ENCODE measurements around the gene SMARCD3. TPM values are rescaled to one million over a fixed set of nuclear protein-coding genes. Genes with fewer than 3 reads are reported as not detected.
A peak's percentile ranks its signal among the peaks of the same experiment; 100 is the strongest.

SMARCD3 gene
- total RNA-seq, 1 donor = 35.8 TPM

GRCh38 chr7:151239837-151240459 lies 8.5 kb downstream of the SMARCD3 start:
- no peak overlapping the region for H3K4me3 ChIP-seq (ENCODE audit: low read length)
- H3K9me3 ChIP-seq (ENCODE audit: low read depth, low read length) = no peaks in the 10 kb centered on the region
- peaks cover 24% of the 10 kb centered on the region for H3K4me1 ChIP-seq (ENCODE audit: insufficient read depth, low read length)
- H3K27me3 ChIP-seq (ENCODE audit: insufficient read depth, low read length) = peaks cover 7% of the 10 kb centered on the region

GRCh38 chr7:151238924-151239836 lies 9.3 kb downstream of the SMARCD3 start:
- no peaks in the 10 kb centered on the region for H3K27me3 ChIP-seq (ENCODE audit: insufficient read depth, low read length)
- H3K4me3 ChIP-seq (ENCODE audit: low read length) = no peak overlapping the region
- H3K4me1 ChIP-seq (ENCODE audit: insufficient read depth, low read length) = peaks cover 20% of the 10 kb centered on the region
- H3K9me3 ChIP-seq (ENCODE audit: low read depth, low read length) = no peaks in the 10 kb centered on the region

GRCh38 chr7:151238190-151238810 lies 10.2 kb downstream of the SMARCD3 start:
- Histone ChIP-seq H3K4me3 (ENCODE audit: low read length) (no peak overlapping the region), H3K9me3 (ENCODE audit: low read depth, low read length) (no peaks in the 10 kb centered on the region), H3K4me1 (ENCODE audit: insufficient read depth, low read length) (peaks cover 21% of the 10 kb centered on the region), H3K27me3 (ENCODE audit: insufficient read depth, low read length) (no peaks in the 10 kb centered on the region)

- Histone ChIP-seq H3K4me1 (ENCODE audit: insufficient read depth, low read length) (peaks cover 18% of the 10 kb centered on the region), H3K4me3 (ENCODE audit: low read length) (no peak overlapping the region), H3K27me3 (ENCODE audit: insufficient read depth, low read length) (no peaks in the 10 kb centered on the region), H3K9me3 (ENCODE audit: low read depth, low read length) (no peaks in the 10 kb centered on the region)
Measured at GRCh38 chr7:151237244-151238189, 11.0 kb downstream of the SMARCD3 start.

GRCh38 chr7:151236406-151236805 lies 12.1 kb downstream of the SMARCD3 start:
- Histone ChIP-seq H3K4me1 (ENCODE audit: insufficient read depth, low read length) (peaks cover 25% of the 10 kb centered on the region), H3K4me3 (ENCODE audit: low read length) (no peak overlapping the region), H3K9me3 (ENCODE audit: low read depth, low read length) (no peaks in the 10 kb centered on the region), H3K27me3 (ENCODE audit: insufficient read depth, low read length) (no peaks in the 10 kb centered on the region)

- H3K4me3 ChIP-seq (ENCODE audit: low read length) = no peak overlapping the region
- H3K9me3 ChIP-seq (ENCODE audit: low read depth, low read length) = no peaks in the 10 kb centered on the region
- peaks cover 25% of the 10 kb centered on the region for H3K4me1 ChIP-seq (ENCODE audit: insufficient read depth, low read length)
Measured at GRCh38 chr7:151235091-151235787, 13.3 kb downstream of the SMARCD3 start.

GRCh38 chr7:151233804-151234203 lies 14.7 kb downstream of the SMARCD3 start:
- no peaks in the 10 kb centered on the region for H3K9me3 ChIP-seq (ENCODE audit: low read depth, low read length)
- H3K4me3 ChIP-seq (ENCODE audit: low read length) = no peak overlapping the region
- H3K27me3 ChIP-seq (ENCODE audit: insufficient read depth, low read length) = no peaks in the 10 kb centered on the region
- peaks cover 25% of the 10 kb centered on the region for H3K4me1 ChIP-seq (ENCODE audit: insufficient read depth, low read length)

More at GRCh38 chr7:151235091-151235787, 13.3 kb downstream of the SMARCD3 start:
- no peaks in the 10 kb centered on the region for H3K27me3 ChIP-seq (ENCODE audit: insufficient read depth, low read length)

- Histone ChIP-seq H3K27me3 (ENCODE audit: insufficient read depth, low read length) (no peaks in the 10 kb centered on the region), H3K4me3 (ENCODE audit: low read length) (peak overlapping the region; percentile 95), H3K4me1 (ENCODE audit: insufficient read depth, low read length) (peaks cover 26% of the 10 kb centered on the region), H3K9me3 (ENCODE audit: low read depth, low read length) (no peaks in the 10 kb centered on the region)
Measured at GRCh38 chr7:151232917-151233701, 15.4 kb downstream of the SMARCD3 start.

GRCh38 chr7:151232091-151232916 lies 16.2 kb downstream of the SMARCD3 start, which contains the start of gene CHPF2:
TSS of gene CHPF2 (plus strand) at chr7:151232483. CDS start at chr7:151234012, 1,529 bp downstream.
- H3K27me3 ChIP-seq (ENCODE audit: insufficient read depth, low read length) = no peaks in the 10 kb centered on the region
- no peaks in the 10 kb centered on the region for H3K9me3 ChIP-seq (ENCODE audit: low read depth, low read length)
- peak within 1 kb of the TSS; percentile 95 for H3K4me3 ChIP-seq (ENCODE audit: low read length)
- peaks cover 32% of the 10 kb centered on the region for H3K4me1 ChIP-seq (ENCODE audit: insufficient read depth, low read length)

- Histone ChIP-seq H3K4me1 (ENCODE audit: insufficient read depth, low read length) (peaks cover 38% of the 10 kb centered on the region), H3K4me3 (ENCODE audit: low read length) (no peak overlapping the region), H3K9me3 (ENCODE audit: low read depth, low read length) (no peaks in the 10 kb centered on the region)
Measured at GRCh38 chr7:151231080-151231479, 17.4 kb downstream of the SMARCD3 start.

GRCh38 chr7:151229249-151229648 lies 19.2 kb downstream of the SMARCD3 start:
- Histone ChIP-seq H3K4me1 (ENCODE audit: insufficient read depth, low read length) (peaks cover 44% of the 10 kb centered on the region), H3K27me3 (ENCODE audit: insufficient read depth, low read length) (no peaks in the 10 kb centered on the region), H3K9me3 (ENCODE audit: low read depth, low read length) (no peaks in the 10 kb centered on the region), H3K4me3 (ENCODE audit: low read length) (no peak overlapping the region)

More at GRCh38 chr7:151231080-151231479, 17.4 kb downstream of the SMARCD3 start:
- H3K27me3 ChIP-seq (ENCODE audit: insufficient read depth, low read length) = no peaks in the 10 kb centered on the region

- peak overlapping the region; percentile 54 for H3K4me3 ChIP-seq (ENCODE audit: low read length)
Measured at GRCh38 chr7:151228024-151228866, 20.2 kb downstream of the SMARCD3 start.

More at GRCh38 chr7:151228024-151228866, 20.2 kb downstream of the SMARCD3 start:
- H3K9me3 ChIP-seq (ENCODE audit: low read depth, low read length) = no peaks in the 10 kb centered on the region
- no peaks in the 10 kb centered on the region for H3K27me3 ChIP-seq (ENCODE audit: insufficient read depth, low read length)
- H3K4me1 ChIP-seq (ENCODE audit: insufficient read depth, low read length) = peaks cover 34% of the 10 kb centered on the region
